Duodenal mucosa (tissue), 2 donors: Measurements from ENCODE around the gene AHI1.

Source experiments
- H3K27ac ChIP-seq: one replicate; pipeline ENCODE4 v1.7.0; 2013; ENCODE audit warnings: low read depth, low read length
- H3K27me3 ChIP-seq, 2 donors: one replicate each; pipeline ENCODE4 v1.7.0; 2013; ENCODE audit warnings: low read length in 2 of 2, control low read depth in 1 of 2; ENCODE audit not compliant: insufficient read depth in 2 of 2, control insufficient read depth in 1 of 2
- H3K36me3 ChIP-seq, 2 donors: one replicate each; pipeline ENCODE4 v1.7.0; 2013; ENCODE audit warnings: low read length in 2 of 2, control low read depth in 1 of 2; ENCODE audit not compliant: insufficient read depth in 2 of 2, control insufficient read depth in 1 of 2
- H3K4me1 ChIP-seq, 2 donors: one replicate each; pipeline ENCODE4 v1.7.0; 2013; ENCODE audit warnings: low read length in 2 of 2, control low read depth in 1 of 2; ENCODE audit not compliant: insufficient read depth in 2 of 2, control insufficient read depth in 1 of 2
- H3K4me3 ChIP-seq, 2 donors: one replicate each; pipeline ENCODE4 v1.7.0; 2013; ENCODE audit warnings: low read length in 2 of 2, low read depth in 1 of 2
- H3K9ac ChIP-seq, 2 donors: one replicate each; pipeline ENCODE4 v1.7.0; 2013; ENCODE audit warnings: low read length in 2 of 2, low read depth in 1 of 2
- H3K9me3 ChIP-seq, 2 donors: one replicate each; pipeline ENCODE4 v1.7.0; 2013; ENCODE audit warnings: low read length in 2 of 2, control low read depth in 1 of 2; ENCODE audit not compliant: control insufficient read depth in 1 of 2

Gene AHI1

DNA sequence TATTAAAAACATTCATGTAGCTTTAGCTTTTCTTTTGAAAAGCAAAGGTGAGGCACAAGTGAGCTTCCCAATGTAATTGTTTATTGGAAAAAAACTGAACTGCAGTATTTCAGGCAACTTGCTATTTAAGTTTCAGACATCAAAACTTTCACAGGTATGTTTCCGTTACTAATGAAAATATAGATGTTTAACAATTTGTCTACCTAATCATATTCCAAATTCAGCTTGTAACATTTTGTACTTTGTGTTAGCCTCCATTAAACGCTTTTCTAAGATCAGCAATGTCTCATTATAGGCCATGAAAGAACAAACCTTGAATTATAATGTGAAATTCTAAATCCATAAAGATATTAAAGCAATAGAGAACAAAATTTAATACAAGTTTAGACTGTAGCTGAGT lies 69.5 kb downstream of the AHI1 start:
- H3K27ac ChIP-seq, result no peak overlapping the region
- H3K9ac ChIP-seq, result no peak overlapping the region
- H3K9me3 ChIP-seq, result no peaks in the 10 kb centered on the region
- no peaks in the 10 kb centered on the region for H3K27me3 ChIP-seq
- H3K4me1 ChIP-seq, result peaks cover 0 to 4% of the 10 kb centered on the region in 2 donors
- H3K4me3 ChIP-seq, result no peak overlapping the region
- no peaks in the 10 kb centered on the region for H3K36me3 ChIP-seq

DNA sequence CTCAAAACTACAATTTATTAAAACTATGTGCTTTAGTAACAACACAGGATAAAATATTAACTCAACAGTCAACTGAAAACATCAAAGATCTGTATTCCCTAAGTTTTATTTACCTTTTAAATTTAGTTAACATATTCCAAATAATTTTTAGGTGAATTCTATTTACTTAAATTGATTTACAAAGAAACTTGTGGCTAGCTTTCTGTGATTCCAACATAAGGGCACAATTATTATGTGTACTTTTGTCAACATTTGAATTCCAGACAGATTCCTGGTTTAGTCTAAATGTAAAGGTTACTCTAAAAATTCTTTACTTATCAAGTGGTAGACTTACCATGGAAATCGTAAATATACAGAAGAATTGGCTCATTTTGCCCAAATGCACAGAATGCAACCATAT lies 70.7 kb downstream of the AHI1 start:
- Histone ChIP-seq H3K9me3 (no peaks in the 10 kb centered on the region), H3K27me3 (no peaks in the 10 kb centered on the region), H3K4me3 (no peak overlapping the region), H3K36me3 (no peaks in the 10 kb centered on the region), H3K27ac (no peak overlapping the region), H3K9ac (no peak overlapping the region), H3K4me1 (peaks cover 0 to 4% of the 10 kb centered on the region in 2 donors)

DNA sequence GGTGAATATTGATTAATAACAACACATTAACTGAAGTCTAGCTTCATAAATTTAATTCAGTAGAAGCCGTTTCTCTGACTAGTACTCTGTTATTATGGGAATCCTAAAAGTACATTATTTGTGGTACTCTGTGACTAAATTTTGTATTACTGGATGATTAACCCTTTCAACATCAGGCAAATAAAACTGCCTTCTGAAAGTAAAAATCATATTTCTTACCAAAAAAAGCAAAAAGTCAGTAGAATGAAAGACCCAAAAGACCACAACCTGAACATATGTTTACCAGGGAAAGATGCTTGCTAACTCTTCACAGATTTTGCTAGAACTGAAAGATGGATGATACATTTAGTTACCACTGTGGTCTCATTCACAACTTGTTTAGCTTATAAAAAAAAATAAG lies 73.2 kb downstream of the AHI1 start:
- no peaks in the 10 kb centered on the region for H3K9me3 ChIP-seq
- H3K27ac ChIP-seq, result no peak overlapping the region
- H3K36me3 ChIP-seq, result no peaks in the 10 kb centered on the region

DNA sequence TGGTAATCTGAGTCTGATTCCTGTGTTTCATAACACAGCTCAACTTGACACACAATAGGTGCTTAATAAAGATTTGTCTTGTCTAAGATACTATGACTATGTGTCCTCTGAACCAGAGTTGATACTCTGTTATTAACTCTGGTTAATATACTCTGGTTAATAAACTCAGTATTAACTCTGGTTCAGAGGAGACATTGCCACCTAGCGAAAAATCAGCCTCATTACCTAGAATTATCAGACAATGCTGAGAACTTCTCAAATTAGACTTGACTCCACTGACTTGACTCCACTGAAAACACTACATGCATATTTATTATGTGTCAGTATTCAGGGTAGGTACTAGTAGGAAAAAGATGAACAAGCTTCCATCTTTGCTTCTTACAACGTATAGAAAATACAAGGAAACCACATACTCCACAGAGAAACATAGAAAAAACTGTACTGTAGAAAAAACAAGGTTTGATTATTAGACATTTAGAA lies 73.9 kb downstream of the AHI1 start:
- Histone ChIP-seq H3K27ac (no peak overlapping the region), H3K9ac (no peak overlapping the region), H3K9me3 (no peaks in the 10 kb centered on the region), H3K27me3 (no peaks in the 10 kb centered on the region), H3K4me3 (no peak overlapping the region), H3K36me3 (no peaks in the 10 kb centered on the region), H3K4me1 (peaks cover 0 to 4% of the 10 kb centered on the region in 2 donors)

More for the DNA sequence above, 73.2 kb downstream of the AHI1 start:
- Histone ChIP-seq H3K27me3 (no peaks in the 10 kb centered on the region), H3K4me3 (no peak overlapping the region), H3K4me1 (peaks cover 0 to 4% of the 10 kb centered on the region in 2 donors), H3K9ac (no peak overlapping the region)

DNA sequence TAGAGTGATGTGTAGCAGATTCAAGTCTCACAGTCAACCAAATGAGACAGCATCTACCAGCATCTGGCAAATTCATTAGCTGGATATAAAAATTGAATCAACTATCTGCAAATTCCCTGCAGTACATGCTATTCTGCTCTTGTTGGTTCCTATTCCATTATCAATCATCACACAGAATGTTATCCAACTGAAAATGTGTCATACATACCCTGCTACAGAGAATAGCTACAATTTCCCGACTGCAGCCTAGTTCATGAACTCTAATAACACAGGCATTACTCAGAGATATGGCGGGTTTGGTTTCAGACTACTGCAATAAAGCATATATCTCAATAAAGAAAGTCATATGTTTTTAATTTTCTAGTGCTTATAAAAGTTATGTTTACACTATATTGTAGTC lies 78.4 kb downstream of the AHI1 start:
- Histone ChIP-seq H3K27ac (no peak overlapping the region), H3K4me3 (no peak overlapping the region), H3K9me3 (no peaks in the 10 kb centered on the region), H3K36me3 (no peaks in the 10 kb centered on the region), H3K4me1 (peaks cover 0 to 4% of the 10 kb centered on the region in 2 donors), H3K9ac (no peak overlapping the region), H3K27me3 (no peaks in the 10 kb centered on the region)

DNA sequence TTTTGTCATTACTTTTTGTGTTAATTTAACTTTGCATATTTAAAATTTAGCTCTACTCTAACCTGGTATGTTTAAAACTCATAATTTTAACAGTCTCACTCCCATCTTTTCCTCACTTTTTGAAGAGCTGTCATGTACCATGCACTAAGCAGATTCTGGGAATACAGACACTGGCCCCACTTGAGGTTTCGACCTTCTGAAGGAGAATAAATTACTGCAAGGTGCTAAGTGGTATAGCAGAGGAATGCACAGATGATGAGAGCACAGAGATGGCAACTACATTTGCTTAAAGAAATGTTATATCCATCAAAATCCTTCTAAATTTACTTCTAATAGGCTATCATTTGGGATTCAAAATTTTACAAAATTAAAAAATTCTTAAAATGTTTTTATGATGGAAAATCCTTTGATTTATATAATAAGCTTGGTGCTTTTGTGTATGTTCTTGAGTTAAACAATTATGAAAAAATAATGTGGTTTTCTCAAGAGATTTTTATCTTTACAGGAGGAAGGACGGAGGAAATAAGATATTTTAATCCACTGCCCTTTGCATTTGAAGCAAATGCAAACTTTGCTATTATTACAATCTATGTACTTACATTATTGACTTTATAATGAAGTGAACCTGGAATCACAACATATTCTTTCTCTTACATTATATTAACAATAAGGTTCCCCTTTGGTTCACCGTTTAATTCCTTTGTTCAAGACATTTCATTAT lies 79.3 kb downstream of the AHI1 start:
- H3K27me3 ChIP-seq, result no peaks in the 10 kb centered on the region
- no peaks in the 10 kb centered on the region for H3K9me3 ChIP-seq
- H3K27ac ChIP-seq, result no peak overlapping the region
- no peak overlapping the region for H3K9ac ChIP-seq
- peaks cover 0 to under 1% of the 10 kb centered on the region in 2 donors for H3K4me1 ChIP-seq
- no peak overlapping the region for H3K4me3 ChIP-seq
- H3K36me3 ChIP-seq, result no peaks in the 10 kb centered on the region

DNA sequence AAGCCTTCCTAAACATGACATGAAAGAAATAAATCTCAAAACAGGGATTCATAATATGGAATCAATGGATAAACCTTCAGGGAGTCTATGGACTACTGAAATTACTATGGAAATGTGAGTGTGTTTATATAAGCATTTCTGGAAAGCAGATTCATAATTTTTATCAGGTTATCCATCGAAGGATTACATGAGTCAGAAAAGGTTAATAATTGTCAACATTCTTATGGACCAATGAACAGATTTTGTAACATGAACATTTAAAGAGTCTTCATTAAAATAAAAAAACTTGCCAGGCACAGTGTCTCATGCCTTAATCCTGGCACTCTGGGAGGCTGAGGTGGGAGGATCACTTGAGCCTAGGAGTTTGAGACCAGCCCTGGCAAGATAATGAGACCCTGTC lies 84.8 kb downstream of the AHI1 start:
- H3K36me3 ChIP-seq, result peaks cover 6 to 10% of the 10 kb centered on the region in 2 donors
- no peak overlapping the region for H3K9ac ChIP-seq
- H3K27me3 ChIP-seq, result no peaks in the 10 kb centered on the region
- no peak overlapping the region for H3K4me3 ChIP-seq
- H3K9me3 ChIP-seq, result no peaks in the 10 kb centered on the region
- no peaks in the 10 kb centered on the region for H3K4me1 ChIP-seq
- H3K27ac ChIP-seq, result no peak overlapping the region

DNA sequence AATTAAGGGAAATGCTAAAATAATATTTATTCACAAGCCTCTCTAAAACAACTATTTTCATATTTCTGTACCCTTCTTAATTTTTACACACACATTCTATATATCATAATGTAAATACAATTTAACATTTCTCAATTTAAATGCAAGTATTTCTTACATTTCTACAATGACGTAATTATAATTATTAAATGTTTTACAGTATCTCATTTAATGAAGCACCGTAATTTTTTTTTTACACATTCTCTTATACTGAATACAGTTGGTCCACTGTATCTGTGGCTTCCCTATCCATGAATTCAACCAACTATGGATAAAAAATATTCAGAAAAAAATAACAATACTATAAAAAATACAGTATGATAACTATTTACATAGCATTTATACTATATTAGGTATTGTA lies 85.7 kb downstream of the AHI1 start:
- no peaks in the 10 kb centered on the region for H3K9me3 ChIP-seq
- H3K4me3 ChIP-seq, result no peak overlapping the region
- peaks cover 6 to 10% of the 10 kb centered on the region in 2 donors for H3K36me3 ChIP-seq
- H3K27me3 ChIP-seq, result no peaks in the 10 kb centered on the region
- no peaks in the 10 kb centered on the region for H3K4me1 ChIP-seq
- no peak overlapping the region for H3K27ac ChIP-seq
- H3K9ac ChIP-seq, result no peak overlapping the region

DNA sequence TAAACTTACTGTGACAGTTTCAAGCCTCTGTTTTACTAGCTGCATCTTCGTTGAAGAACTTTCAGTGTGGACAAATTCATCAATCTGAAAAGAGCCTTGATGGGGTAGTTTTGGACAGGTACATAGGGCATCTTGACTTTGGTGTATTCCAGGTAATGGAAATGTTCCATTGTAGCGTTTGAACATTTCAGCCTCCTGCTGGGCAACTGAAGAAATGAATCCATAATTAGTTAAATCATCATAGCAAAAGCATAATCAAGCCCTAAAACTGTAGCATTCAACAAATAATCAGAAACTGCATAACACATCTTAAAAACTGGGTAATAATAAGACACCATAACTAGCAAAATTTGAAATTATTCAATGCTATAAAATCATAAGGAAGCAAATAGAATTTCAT lies 86.2 kb downstream of the AHI1 start:
- Histone ChIP-seq H3K27ac (no peak overlapping the region), H3K4me1 (no peaks in the 10 kb centered on the region), H3K27me3 (no peaks in the 10 kb centered on the region), H3K4me3 (no peak overlapping the region), H3K36me3 (peaks cover 6 to 10% of the 10 kb centered on the region in 2 donors), H3K9me3 (no peaks in the 10 kb centered on the region), H3K9ac (no peak overlapping the region)

DNA sequence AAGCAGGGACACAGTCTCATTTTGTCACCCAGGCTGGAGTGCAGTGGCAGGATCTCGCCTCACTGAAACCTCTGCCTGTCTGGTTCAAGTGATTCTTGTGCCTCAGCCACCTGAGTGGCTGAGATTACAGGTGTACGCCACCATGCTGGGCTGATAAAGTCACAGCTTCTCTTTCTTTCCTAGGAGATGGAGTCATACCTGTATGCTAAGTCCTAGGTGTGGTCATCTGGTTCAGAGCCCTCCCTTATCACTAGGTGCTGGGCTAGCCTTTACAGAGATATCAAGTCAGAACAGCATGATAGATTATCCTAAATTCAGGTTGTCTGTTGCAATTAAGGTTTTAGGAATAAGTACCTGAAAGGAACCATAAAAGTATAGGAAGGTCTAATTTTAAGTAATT lies 86.7 kb downstream of the AHI1 start:
- H3K4me1 ChIP-seq, result no peaks in the 10 kb centered on the region
- no peaks in the 10 kb centered on the region for H3K9me3 ChIP-seq
- no peaks in the 10 kb centered on the region for H3K27me3 ChIP-seq
- H3K4me3 ChIP-seq, result no peak overlapping the region
- H3K36me3 ChIP-seq, result peaks cover 6 to 10% of the 10 kb centered on the region in 2 donors
- no peak overlapping the region for H3K9ac ChIP-seq
- no peak overlapping the region for H3K27ac ChIP-seq
